ENCODE results near the gene PLPPR3. TPM values are rescaled to one million over a fixed set of nuclear protein-coding genes. Genes with fewer than 3 reads are reported as not detected.

Gene PLPPR3
- total and polyA plus RNA-seq, 10 of the 15 experiments (the other 5 are each of a cell fraction or from before 2014, with no cell fraction given), result 0.07 TPM; not detected in 9

GRCh38 chr19:772730-773436 lies 48.9 kb downstream of the PLPPR3 start:
- ChIA-PET CTCF (interaction anchor here (1.0 to 1.2 kb wide), 2 partner anchors 91 to 211 kb away, joined by 3 to 5 read pairs; partner anchors contain the start of gene WDR18), POLR2A (interaction anchor here (0.5 kb wide), 1 partner anchor 288 kb away, joined by 4 read pairs; no protein-coding TSS in a partner anchor), SMC1A (ENCODE audit: uncharacterized antibody, unreplicated experiment) (no interaction called here), RAD21 (ENCODE audit: unreplicated experiment) (interaction anchor here (1.4 kb wide), 1 partner anchor 151 kb away, joined by 4 read pairs; no protein-coding TSS in a partner anchor)
- Histone ChIP-seq H3K9ac (ENCODE audit: control insufficient read depth, insufficient read depth, low read length) (no peak overlapping the region), H3K27ac (ENCODE audit: control insufficient read depth, insufficient read depth) (no peak overlapping the region), H4K20me1 (ENCODE audit: control insufficient read depth, insufficient read depth) (no peaks in the 10 kb centered on the region), H3K4me1 (ENCODE audit: control insufficient read depth, insufficient read depth, low read length) (no peaks in the 10 kb centered on the region), H3K4me3 (no peak overlapping the region), H2AFZ (ENCODE audit: control insufficient read depth, low read depth, low read length) (no peak overlapping the region), H3K36me3 (ENCODE audit: control insufficient read depth in 2 of 2, insufficient read depth in 2 of 2, low read length in 1 of 2) (no peaks in the 10 kb centered on the region), H3K27me3 (replicated peaks in 1 of 2; ENCODE audit: control insufficient read depth in 2 of 2, insufficient read depth in 2 of 2, low read length in 1 of 2) (no peaks in the 10 kb centered on the region), H3K4me2 (ENCODE audit: control insufficient read depth, insufficient read depth) (no peak overlapping the region), H3K9me3 (replicated peaks; ENCODE audit: control insufficient read depth, insufficient read depth, low read length) (no peaks in the 10 kb centered on the region), H3K79me2 (ENCODE audit: control insufficient read depth, insufficient read depth, low read length) (no peaks in the 10 kb centered on the region)
- 50% methylated on average over 18 of the region's 18 CpGs for WGBS (ENCODE audit: insufficient coverage, insufficient replicate concordance, low lambda C conversion rate, missing lambda C conversion rate)
- in situ Hi-C loops (cut with MboI) (loop anchor here (5.0 kb wide), 2 partner anchors 149 to 214 kb away; no protein-coding TSS in a partner anchor), intact Hi-C loops (cut with micrococcal nuclease; ENCODE audit: unreplicated experiment) (no loop called here)
- DNase-seq (ENCODE audit: low read depth, low spot score) (no peak), ATAC-seq (no peak), FAIRE-seq (no peak)
- TF ChIP-seq MTA2 (IDR thresholded peaks at IDR 0.05; ENCODE audit: low read depth) (no peak), IRF5 (IDR thresholded peaks at IDR 0.05; ENCODE audit: borderline replicate concordance) (no peak), IKZF1 (conservative IDR thresholded peaks at IDR 0.05) (no peak), NFYB (IDR thresholded peaks at IDR 0.05; ENCODE audit: insufficient read depth, low read depth, low read length) (no peak), CTCF (IDR thresholded peaks at IDR 0.05 in 2 of 3, conservative IDR thresholded peaks at IDR 0.05 in 1 of 3; ENCODE audit: control insufficient read depth in 2 of 3, extremely low read depth in 1 of 3, insufficient read depth in 1 of 3, low read depth in 3 of 3, low read length in 3 of 3) (no peak), CHD1 (IDR thresholded peaks at IDR 0.05; ENCODE audit: low read depth, low read length) (no peak), ATF3 (IDR thresholded peaks at IDR 0.05; ENCODE audit: borderline replicate concordance, extremely low read depth, low read depth, low read length) (no peak), E2F8 (IDR thresholded peaks at IDR 0.05; ENCODE audit: low read depth, partially characterized antibody) (no peak), ASH2L (IDR thresholded peaks at IDR 0.05; ENCODE audit: borderline replicate concordance, low read depth) (no peak), JUNB (IDR thresholded peaks at IDR 0.05) (no peak), STAT3 (IDR thresholded peaks at IDR 0.05; ENCODE audit: low read depth, low read length) (no peak), PAX5 (IDR thresholded peaks at IDR 0.05; ENCODE audit: borderline replicate concordance, low read depth, low read length) (no peak), ZNF274 (IDR thresholded peaks at IDR 0.05; ENCODE audit: insufficient read depth, insufficient read length) (no peak), CHD4 (IDR thresholded peaks at IDR 0.05) (no peak)
- no TSS peak for BruUV-seq (replicated peaks)

Measured in GM12878 (cell line).